Astrocyte of the cerebellum (primary cell): ENCODE measurements around the gene CTRB1.

Experiments used
- DNase-seq: peaks from one replicate; pipeline ENCODE4 v3.0.0-alpha.2; 2011; ENCODE audit warnings: low read depth
- H3K4me3 ChIP-seq: 2 replicates; pipeline ENCODE4 v1.5.1; 2011; ENCODE audit warnings: mild to moderate bottlenecking, low read depth, low read length, moderate library complexity
- in situ Hi-C: cut with HindIII; loops from 2 replicates; pipeline ENCODE4 v1.10.0; 2017; ENCODE audit warnings: low sequenced_read_pairs
- TF ChIP-seq, protein P1 (sequence below): IDR thresholded peaks from 2 replicates; pipeline ENCODE4 v1.5.1; 2012; ENCODE audit warnings: low read length, low read depth, moderate library complexity, mild to moderate bottlenecking; ENCODE audit errors: missing control alignments

CTRB1 gene

GRCh38 chr16:75181630-75182029, 37.2 kb upstream of the CTRB1 start:
- no peak overlapping the region for H3K4me3 ChIP-seq
- TF ChIP-seq, protein P1, sequence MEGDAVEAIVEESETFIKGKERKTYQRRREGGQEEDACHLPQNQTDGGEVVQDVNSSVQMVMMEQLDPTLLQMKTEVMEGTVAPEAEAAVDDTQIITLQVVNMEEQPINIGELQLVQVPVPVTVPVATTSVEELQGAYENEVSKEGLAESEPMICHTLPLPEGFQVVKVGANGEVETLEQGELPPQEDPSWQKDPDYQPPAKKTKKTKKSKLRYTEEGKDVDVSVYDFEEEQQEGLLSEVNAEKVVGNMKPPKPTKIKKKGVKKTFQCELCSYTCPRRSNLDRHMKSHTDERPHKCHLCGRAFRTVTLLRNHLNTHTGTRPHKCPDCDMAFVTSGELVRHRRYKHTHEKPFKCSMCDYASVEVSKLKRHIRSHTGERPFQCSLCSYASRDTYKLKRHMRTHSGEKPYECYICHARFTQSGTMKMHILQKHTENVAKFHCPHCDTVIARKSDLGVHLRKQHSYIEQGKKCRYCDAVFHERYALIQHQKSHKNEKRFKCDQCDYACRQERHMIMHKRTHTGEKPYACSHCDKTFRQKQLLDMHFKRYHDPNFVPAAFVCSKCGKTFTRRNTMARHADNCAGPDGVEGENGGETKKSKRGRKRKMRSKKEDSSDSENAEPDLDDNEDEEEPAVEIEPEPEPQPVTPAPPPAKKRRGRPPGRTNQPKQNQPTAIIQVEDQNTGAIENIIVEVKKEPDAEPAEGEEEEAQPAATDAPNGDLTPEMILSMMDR: no peak
- no peak for DNase-seq
- in situ Hi-C loops: no loop called here

GRCh38 chr16:75188832-75189477, 29.8 kb upstream of the CTRB1 start:
- TF ChIP-seq, protein P1: no peak
- in situ Hi-C loops: no loop called here
- DNase-seq: no peak
- no peak overlapping the region for H3K4me3 ChIP-seq

DNA sequence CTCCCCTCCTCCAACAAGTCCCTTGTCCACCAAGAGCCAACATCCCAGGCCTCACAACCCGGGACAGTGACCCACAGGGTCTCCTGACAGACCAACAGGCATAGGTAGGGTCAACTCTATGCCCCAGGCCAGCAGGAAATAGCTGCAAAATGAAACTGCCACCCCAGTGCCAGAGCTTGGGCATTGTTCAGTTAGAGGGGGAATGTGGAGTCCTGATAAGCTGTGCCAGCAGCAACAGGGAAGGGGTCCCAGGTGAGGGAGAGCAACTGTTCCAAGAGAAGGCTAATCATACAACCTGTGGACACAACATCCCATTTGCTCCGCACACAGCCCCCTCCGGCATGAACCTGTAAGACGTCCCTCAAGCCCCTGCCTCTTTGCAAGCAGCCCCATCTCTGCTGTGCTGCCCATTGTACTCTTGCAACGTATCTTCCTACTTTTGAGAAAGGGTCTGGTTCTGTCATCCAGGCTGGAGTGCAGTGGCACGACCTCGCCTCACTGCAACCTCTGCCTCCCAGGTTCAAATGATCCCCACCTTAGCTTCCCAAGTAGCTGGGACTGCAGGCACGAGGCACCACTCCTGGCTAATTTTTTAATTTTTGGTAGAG, 29.0 kb upstream of the CTRB1 start:
- TF ChIP-seq, protein P1: no peak
- in situ Hi-C loops: no loop called here
- H3K4me3 ChIP-seq: no peak overlapping the region

DNA sequence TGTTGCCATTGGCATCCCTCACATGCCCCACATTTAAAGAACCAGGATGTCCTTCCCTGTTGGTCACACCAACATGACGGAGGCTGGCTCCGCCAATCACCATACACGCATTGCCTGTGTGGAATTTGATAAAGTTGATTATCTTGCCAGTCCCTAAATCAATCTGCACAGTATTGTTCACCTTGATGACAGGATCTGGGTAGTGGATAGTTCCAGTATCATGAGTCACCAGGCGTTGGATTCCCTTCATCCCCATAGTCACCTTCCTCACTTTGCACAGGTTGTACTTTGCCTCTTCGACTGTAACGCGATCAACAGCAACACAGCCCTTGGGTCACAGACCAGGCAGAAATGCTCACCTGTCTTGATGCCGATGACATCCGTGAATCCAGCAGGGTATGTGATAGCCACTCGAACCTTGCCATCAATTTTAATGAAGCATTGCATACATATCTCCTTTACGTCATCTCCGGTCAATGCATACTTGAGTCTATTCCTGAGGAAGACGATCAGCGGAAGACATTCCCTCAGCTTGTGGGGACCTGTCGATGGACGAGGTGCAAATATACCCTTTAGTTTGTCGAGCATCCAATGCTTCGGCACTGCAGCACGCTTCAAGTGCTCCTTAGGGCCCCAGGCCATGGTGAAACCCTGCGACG, 26.1 kb upstream of the CTRB1 start:
- no peak overlapping the region for H3K4me3 ChIP-seq
- no peak for DNase-seq
- TF ChIP-seq, protein P1: no peak
- in situ Hi-C loops: no loop called here

More for the DNA sequence above, 29.0 kb upstream of the CTRB1 start:
- DNase-seq: no peak

- in situ Hi-C loops: no loop called here
- TF ChIP-seq, protein P1: no peak
- DNase-seq: no peak
- no peak overlapping the region for H3K4me3 ChIP-seq
Observed at GRCh38 chr16:75193265-75193650, 25.5 kb upstream of the CTRB1 start.

- H3K4me3 ChIP-seq: no peak overlapping the region
- no peak for DNase-seq
- in situ Hi-C loops: no loop called here
- TF ChIP-seq, protein P1: no peak
Observed at GRCh38 chr16:75193730-75194444, 24.9 kb upstream of the CTRB1 start.
